Activated T-helper 17 cell treated with anti-CD3 and anti-CD28 coated beads, Interleukin-2, amount 50 U/mL, for 72 hours (primary cell): ENCODE measurements around the gene NABP1. TPM values are rescaled to one million over a fixed set of nuclear protein-coding genes. Genes with fewer than 3 reads are reported as not detected.

ENCODE experiments used
- ATAC-seq: fragments of 150-1000 bp; cut with Tn5 transposase; replicated peaks from 2 replicates; pipeline ENCODE4 v1.10.0; 2021; ENCODE audit warnings: mild to moderate bottlenecking, moderate library complexity
- H3K27ac Mint-ChIP-seq: one replicate; pipeline ENCODE4 v1.8.0; 2022; ENCODE audit warnings: mixed read lengths
- H3K27me3 Mint-ChIP-seq: one replicate; pipeline ENCODE4 v1.8.0; 2022; ENCODE audit warnings: mixed read lengths
- H3K36me3 Mint-ChIP-seq: one replicate; pipeline ENCODE4 v1.8.0; 2022; ENCODE audit warnings: low read depth, mild to moderate bottlenecking, mixed read lengths
- H3K4me1 Mint-ChIP-seq: one replicate; pipeline ENCODE4 v1.8.0; 2022; ENCODE audit warnings: mixed read lengths
- H3K4me3 Mint-ChIP-seq: one replicate; pipeline ENCODE4 v1.8.0; 2022; ENCODE audit warnings: mild to moderate bottlenecking, mixed read lengths
- H3K9me3 Mint-ChIP-seq: one replicate; pipeline ENCODE4 v1.8.0; 2022; ENCODE audit warnings: mixed read lengths
- total RNA-seq, 2 donors: library from RNA; stranded (reverse); gene quantifications; one replicate each; pipeline ENCODE4 v1.2.3, GENCODE V29; 2022

NABP1 gene
- total RNA-seq, 2 donors from 2014 or later: 81.6 to 98.4 TPM

GRCh38 chr2:191686066-191686465 is 8.1 kb downstream of the NABP1 start:
- Mint-ChIP-seq H3K4me3 (peak overlapping the region; percentile 4), H3K36me3 (peaks cover 91% of the 10 kb centered on the region), H3K27me3 (no peaks in the 10 kb centered on the region), H3K27ac (peak overlapping the region; percentile 47), H3K9me3 (no peaks in the 10 kb centered on the region), H3K4me1 (peaks cover 41% of the 10 kb centered on the region)
- no peak for ATAC-seq

DNA sequence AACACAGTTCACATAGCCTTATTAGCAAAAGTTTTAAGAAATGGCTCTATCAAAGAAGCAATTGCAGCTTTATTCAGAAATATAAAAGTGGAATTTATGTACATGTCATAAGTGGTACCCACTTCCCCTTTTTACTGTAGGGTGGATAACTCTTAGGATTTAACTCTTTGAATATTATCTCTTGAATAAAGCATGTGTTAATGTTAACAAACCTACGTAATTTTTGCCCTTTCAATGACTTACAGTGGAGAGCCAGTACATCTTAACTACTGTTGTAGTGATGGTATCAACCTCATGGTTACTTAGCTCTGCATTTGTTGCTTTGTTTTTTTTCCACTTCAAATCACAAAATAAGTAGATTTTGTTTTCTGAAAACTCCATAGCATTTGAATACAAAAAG is 8.8 kb downstream of the NABP1 start:
- Mint-ChIP-seq H3K9me3 (no peaks in the 10 kb centered on the region), H3K27me3 (no peaks in the 10 kb centered on the region), H3K4me3 (peak overlapping the region; percentile 4), H3K27ac (peak overlapping the region; percentile 47), H3K36me3 (peaks cover 84% of the 10 kb centered on the region), H3K4me1 (peaks cover 41% of the 10 kb centered on the region)
- ATAC-seq: no peak

- Mint-ChIP-seq H3K27ac (peak overlapping the region; percentile 95), H3K9me3 (no peaks in the 10 kb centered on the region), H3K4me1 (peaks cover 33% of the 10 kb centered on the region), H3K4me3 (peak overlapping the region; percentile 64), H3K36me3 (peaks cover 73% of the 10 kb centered on the region), H3K27me3 (no peaks in the 10 kb centered on the region)
- peak; percentile 31 for ATAC-seq
These were observed 9.9 kb downstream of the NABP1 start for GRCh38 chr2:191687867-191688266.

DNA sequence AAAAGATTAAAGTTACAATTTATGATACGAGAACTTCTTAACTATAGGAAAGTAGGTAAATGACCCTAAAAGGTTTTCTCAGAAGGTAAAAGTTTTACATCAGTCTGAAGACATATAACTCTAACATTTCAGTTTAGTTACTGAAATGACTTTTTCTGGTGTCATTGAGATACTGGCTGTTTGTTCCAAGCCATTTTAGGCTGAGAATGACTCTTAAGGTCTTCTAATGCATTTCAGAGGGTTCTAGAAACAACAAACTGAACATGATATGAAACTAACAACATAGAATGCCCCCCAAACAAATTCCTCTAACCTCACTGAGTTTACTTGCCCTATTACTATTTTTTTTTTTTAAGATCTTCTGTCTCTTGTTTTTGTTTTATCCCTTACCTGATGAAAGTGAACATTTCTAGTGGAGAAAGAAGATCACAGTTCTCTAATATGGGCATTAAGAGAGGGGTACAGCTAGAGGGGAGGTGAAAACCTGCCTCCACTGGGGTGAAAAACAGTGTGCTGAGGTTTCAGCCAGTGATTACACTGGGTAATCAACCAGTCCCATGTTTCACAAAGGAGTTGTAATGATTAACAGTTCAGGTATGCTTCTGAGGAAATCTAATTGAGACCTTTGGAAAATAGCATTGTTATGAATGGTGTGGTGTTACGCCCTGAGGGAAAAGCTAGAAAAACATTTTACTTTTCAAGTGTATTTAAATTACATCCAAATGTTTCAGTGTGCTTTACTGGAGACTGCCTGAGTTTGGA is 11.2 kb downstream of the NABP1 start:
- H3K4me3 Mint-ChIP-seq: peak overlapping the region; percentile 64
- peaks cover 34% of the 10 kb centered on the region for H3K4me1 Mint-ChIP-seq
- H3K27ac Mint-ChIP-seq: peak overlapping the region; percentile 95
- ATAC-seq: peak; percentile 72
- H3K9me3 Mint-ChIP-seq: no peaks in the 10 kb centered on the region
- H3K36me3 Mint-ChIP-seq: peaks cover 67% of the 10 kb centered on the region
- H3K27me3 Mint-ChIP-seq: no peaks in the 10 kb centered on the region

DNA sequence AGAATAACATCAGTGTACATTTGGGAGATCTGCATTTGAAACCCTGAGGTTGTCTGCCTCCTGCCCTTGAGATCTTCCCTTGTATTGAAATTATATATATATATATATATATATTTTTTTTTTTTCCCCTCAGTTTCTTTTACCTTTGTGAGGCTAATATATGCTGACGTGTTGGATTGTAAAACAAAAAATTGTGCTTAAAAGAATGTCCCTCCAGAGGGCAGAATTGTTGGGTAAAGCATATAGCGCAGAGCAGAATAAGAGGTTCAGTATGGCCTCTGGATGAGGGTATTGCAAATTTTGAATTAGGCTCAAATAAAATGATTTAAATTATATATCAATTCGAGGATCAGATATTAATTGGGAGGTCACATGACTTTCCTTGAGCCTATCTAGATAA is 12.4 kb downstream of the NABP1 start:
- peak overlapping the region; percentile 48 for H3K4me3 Mint-ChIP-seq
- no peaks in the 10 kb centered on the region for H3K9me3 Mint-ChIP-seq
- ATAC-seq: no peak
- H3K36me3 Mint-ChIP-seq: peaks cover 65% of the 10 kb centered on the region
- H3K27me3 Mint-ChIP-seq: no peaks in the 10 kb centered on the region
- peaks cover 30% of the 10 kb centered on the region for H3K4me1 Mint-ChIP-seq
- peak overlapping the region; percentile 86 for H3K27ac Mint-ChIP-seq

GRCh38 chr2:191691016-191691735 is 13.2 kb downstream of the NABP1 start:
- peak overlapping the region; percentile 86 for H3K27ac Mint-ChIP-seq
- H3K4me3 Mint-ChIP-seq: peak overlapping the region; percentile 48

GRCh38 chr2:191691898-191692297 is 14.0 kb downstream of the NABP1 start:
- no peak overlapping the region for H3K4me3 Mint-ChIP-seq
- no peaks in the 10 kb centered on the region for H3K27me3 Mint-ChIP-seq
- peaks cover 22% of the 10 kb centered on the region for H3K4me1 Mint-ChIP-seq
- H3K36me3 Mint-ChIP-seq: peaks cover 62% of the 10 kb centered on the region
- ATAC-seq: no peak
- H3K27ac Mint-ChIP-seq: no peak overlapping the region
- no peaks in the 10 kb centered on the region for H3K9me3 Mint-ChIP-seq

More at GRCh38 chr2:191691016-191691735, 13.2 kb downstream of the NABP1 start:
- no peaks in the 10 kb centered on the region for H3K9me3 Mint-ChIP-seq
- ATAC-seq: peak; percentile 38
- peaks cover 22% of the 10 kb centered on the region for H3K4me1 Mint-ChIP-seq
- H3K27me3 Mint-ChIP-seq: no peaks in the 10 kb centered on the region
- H3K36me3 Mint-ChIP-seq: peaks cover 65% of the 10 kb centered on the region

- Mint-ChIP-seq H3K4me1 (peaks cover 22% of the 10 kb centered on the region), H3K9me3 (no peaks in the 10 kb centered on the region), H3K36me3 (peaks cover 57% of the 10 kb centered on the region), H3K4me3 (no peak overlapping the region), H3K27me3 (no peaks in the 10 kb centered on the region), H3K27ac (no peak overlapping the region)
- ATAC-seq: no peak
These were observed 14.7 kb downstream of the NABP1 start for GRCh38 chr2:191692502-191693115.

DNA sequence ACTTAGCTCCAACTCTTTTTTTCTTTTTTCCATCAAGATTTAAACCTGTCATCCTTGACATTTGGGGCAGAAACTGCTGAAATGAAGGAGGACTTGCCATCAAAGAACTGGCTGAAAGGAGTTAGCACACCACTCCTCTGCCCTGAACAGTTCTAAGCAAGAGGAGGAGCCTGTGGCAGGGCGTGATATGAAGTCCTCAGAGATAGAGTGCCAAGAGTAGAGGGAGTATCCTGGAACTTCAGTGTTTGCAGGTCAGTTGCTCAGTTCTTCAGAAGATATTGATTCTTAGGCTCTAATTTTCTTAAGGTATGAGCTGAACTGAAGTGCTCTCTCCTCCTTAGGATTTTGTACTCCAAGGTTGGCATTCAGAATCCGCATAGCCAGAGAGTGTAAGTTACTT is 15.2 kb downstream of the NABP1 start:
- Mint-ChIP-seq H3K27ac (no peak overlapping the region), H3K4me3 (no peak overlapping the region)
- no peak for ATAC-seq

DNA sequence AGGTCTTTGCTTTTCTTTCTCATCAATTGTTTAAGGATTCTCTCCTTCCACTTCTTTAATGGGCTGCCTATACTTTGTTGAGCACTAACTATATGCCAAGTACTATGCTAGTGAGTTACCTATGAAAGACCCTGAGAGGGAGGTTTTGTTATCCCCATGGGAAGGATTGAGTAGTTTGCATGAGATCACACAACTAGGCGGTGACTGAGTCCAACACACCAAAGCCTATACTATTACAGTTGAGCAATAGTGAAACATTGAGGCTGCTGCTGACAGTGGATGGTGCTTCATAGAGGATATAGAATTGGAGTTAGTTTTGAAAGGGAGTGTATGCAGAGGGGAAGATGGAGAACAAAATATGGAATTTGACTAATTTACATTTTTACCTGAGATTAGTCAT is 15.8 kb downstream of the NABP1 start:
- H3K36me3 Mint-ChIP-seq: peaks cover 52% of the 10 kb centered on the region
- ATAC-seq: peak; percentile 60
- no peaks in the 10 kb centered on the region for H3K9me3 Mint-ChIP-seq
- no peaks in the 10 kb centered on the region for H3K27me3 Mint-ChIP-seq
- H3K27ac Mint-ChIP-seq: peak overlapping the region; percentile 6
- H3K4me3 Mint-ChIP-seq: no peak overlapping the region
- H3K4me1 Mint-ChIP-seq: peaks cover 16% of the 10 kb centered on the region

More for the DNA sequence above, 15.2 kb downstream of the NABP1 start:
- Mint-ChIP-seq H3K9me3 (no peaks in the 10 kb centered on the region), H3K4me1 (peaks cover 22% of the 10 kb centered on the region), H3K36me3 (peaks cover 57% of the 10 kb centered on the region), H3K27me3 (no peaks in the 10 kb centered on the region)

- peaks cover 47% of the 10 kb centered on the region for H3K36me3 Mint-ChIP-seq
- H3K27me3 Mint-ChIP-seq: no peaks in the 10 kb centered on the region
- H3K9me3 Mint-ChIP-seq: no peaks in the 10 kb centered on the region
- peaks cover 6% of the 10 kb centered on the region for H3K4me1 Mint-ChIP-seq
- peak overlapping the region; percentile 20 for H3K27ac Mint-ChIP-seq
- ATAC-seq: no peak
- H3K4me3 Mint-ChIP-seq: no peak overlapping the region
These were observed 18.1 kb downstream of the NABP1 start for GRCh38 chr2:191696001-191696400.

- no peak for ATAC-seq
- no peaks in the 10 kb centered on the region for H3K9me3 Mint-ChIP-seq
- H3K27ac Mint-ChIP-seq: no peak overlapping the region
- no peak overlapping the region for H3K4me3 Mint-ChIP-seq
- peaks cover 54% of the 10 kb centered on the region for H3K36me3 Mint-ChIP-seq
- peaks cover 6% of the 10 kb centered on the region for H3K4me1 Mint-ChIP-seq
- no peaks in the 10 kb centered on the region for H3K27me3 Mint-ChIP-seq
These were observed 19.0 kb downstream of the NABP1 start for GRCh38 chr2:191696966-191697365.

- Mint-ChIP-seq H3K4me3 (no peak overlapping the region), H3K27ac (no peak overlapping the region), H3K27me3 (no peaks in the 10 kb centered on the region), H3K36me3 (peaks cover 61% of the 10 kb centered on the region), H3K9me3 (no peaks in the 10 kb centered on the region), H3K4me1 (peaks cover 6% of the 10 kb centered on the region)
- ATAC-seq: no peak
These were observed 19.9 kb downstream of the NABP1 start for GRCh38 chr2:191697870-191698269.

GRCh38 chr2:191699341-191699945 is 21.5 kb downstream of the NABP1 start:
- Mint-ChIP-seq H3K4me3 (no peak overlapping the region), H3K36me3 (peaks cover 59% of the 10 kb centered on the region), H3K4me1 (no peaks in the 10 kb centered on the region), H3K27me3 (no peaks in the 10 kb centered on the region), H3K27ac (no peak overlapping the region), H3K9me3 (no peaks in the 10 kb centered on the region)
- ATAC-seq: no peak
